ENCODE measurements around the gene TCN1.
"Not testable (repeated sequence)": the region's sequence is repeated elsewhere in the genome, so short reads cannot be mapped to it uniquely, and the experiment has no call there.

The TCN1 gene

DNA sequence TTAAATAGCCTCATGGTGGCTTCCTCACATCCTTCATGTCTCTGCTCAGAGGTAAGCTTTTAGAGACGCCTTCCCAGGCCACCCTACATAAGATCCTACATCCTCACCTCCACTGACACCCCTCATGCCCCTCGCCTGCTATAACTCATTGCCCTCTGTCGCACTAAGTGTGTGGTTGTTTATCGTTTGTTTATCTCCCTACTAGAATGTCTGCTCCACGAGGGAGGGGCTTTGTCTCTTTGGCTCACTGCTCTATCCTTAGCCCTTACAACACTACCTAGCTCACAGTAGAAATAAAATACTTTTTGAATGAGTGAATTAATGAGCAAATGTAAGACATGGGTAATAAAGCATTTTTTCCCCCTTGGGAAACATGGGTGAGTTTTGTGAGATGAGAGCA, 19.7 kb downstream of the TCN1 start:
- Mint-ChIP-seq H3K27me3 (no peaks in the 10 kb centered on the region), H3K36me3 (ENCODE audit: low read depth) (no peaks in the 10 kb centered on the region), H3K4me3 (no peak overlapping the region), H3K27ac (no peak overlapping the region), H3K9me3 (no peaks in the 10 kb centered on the region), H3K4me1 (ENCODE audit: low read depth) (no peaks in the 10 kb centered on the region)
- intact Hi-C loops (cut with micrococcal nuclease) = no loop called here

DNA sequence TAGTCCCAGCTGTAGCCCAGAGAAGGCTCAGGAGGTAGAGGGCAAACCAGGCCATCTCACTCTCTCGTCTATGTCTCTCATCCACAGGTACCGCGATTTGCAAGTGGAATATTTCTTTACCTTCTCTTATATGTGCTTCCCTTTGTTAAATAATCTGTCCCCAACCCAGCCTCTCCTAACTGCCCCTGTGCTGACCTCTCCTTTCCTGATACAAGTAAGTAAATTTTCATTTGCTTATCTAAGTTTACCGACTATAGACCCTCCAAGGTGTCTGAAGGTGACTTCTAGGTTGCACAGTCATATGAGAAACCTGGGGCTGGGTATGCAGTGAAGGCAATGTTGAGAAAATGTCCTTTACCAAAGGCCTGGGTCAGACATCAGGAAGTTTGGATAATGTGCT, 20.9 kb downstream of the TCN1 start, which contains the start of gene CBLIF:
Gene CBLIF, minus strand, starts transcription at position 101 of the 400 bp plus-strand sequence. Its CDS starts 46 bp downstream, at position 55.
- Mint-ChIP-seq H3K36me3 (ENCODE audit: low read depth) (no peaks in the 10 kb centered on the region), H3K4me3 (no peak within 1 kb of the TSS), H3K27ac (no peak within 1 kb of the TSS), H3K4me1 (ENCODE audit: low read depth) (no peaks in the 10 kb centered on the region), H3K27me3 (no peaks in the 10 kb centered on the region), H3K9me3 (no peaks in the 10 kb centered on the region)
- intact Hi-C loops (cut with micrococcal nuclease) = no loop called here

- intact Hi-C loops (cut with micrococcal nuclease) = no loop called here
- no peaks in the 10 kb centered on the region for H3K9me3 Mint-ChIP-seq
- H3K36me3 Mint-ChIP-seq (ENCODE audit: low read depth) = no peaks in the 10 kb centered on the region
- no peaks in the 10 kb centered on the region for H3K4me1 Mint-ChIP-seq (ENCODE audit: low read depth)
- no peak overlapping the region for H3K27ac Mint-ChIP-seq
- H3K27me3 Mint-ChIP-seq = no peaks in the 10 kb centered on the region
- H3K4me3 Mint-ChIP-seq = no peak overlapping the region
Measured at GRCh38 chr11:59842316-59842715, 24.0 kb downstream of the TCN1 start.

- intact Hi-C loops (cut with micrococcal nuclease) = no loop called here
- no peak overlapping the region for H3K27ac Mint-ChIP-seq
- no peaks in the 10 kb centered on the region for H3K4me1 Mint-ChIP-seq (ENCODE audit: low read depth)
- H3K36me3 Mint-ChIP-seq (ENCODE audit: low read depth) = no peaks in the 10 kb centered on the region
- H3K4me3 Mint-ChIP-seq = no peak overlapping the region
- H3K27me3 Mint-ChIP-seq = no peaks in the 10 kb centered on the region
- H3K9me3 Mint-ChIP-seq = no peaks in the 10 kb centered on the region
Measured at GRCh38 chr11:59841514-59841913, 24.8 kb downstream of the TCN1 start.

GRCh38 chr11:59839615-59840014, 26.7 kb downstream of the TCN1 start:
- no peak overlapping the region for H3K4me3 Mint-ChIP-seq

DNA sequence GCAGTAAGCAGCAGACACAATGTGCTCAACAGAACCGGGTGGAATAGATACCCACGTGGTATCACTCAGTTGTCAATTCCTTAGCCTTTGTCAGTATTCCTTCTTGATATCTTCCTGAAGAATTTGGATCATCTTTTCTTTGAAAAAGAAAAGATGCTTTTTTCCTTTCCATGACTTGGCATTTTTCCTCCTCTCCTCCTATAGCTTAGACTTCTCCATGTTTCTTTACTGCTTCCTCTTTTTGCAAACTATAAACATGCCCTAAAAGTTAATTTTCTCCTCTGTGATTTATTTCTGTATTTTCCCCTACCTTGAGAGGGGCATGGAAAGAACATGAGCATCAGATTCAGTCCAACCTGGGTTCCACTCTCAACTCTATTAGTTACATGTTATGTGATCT, 32.7 kb downstream of the TCN1 start:
- Mint-ChIP-seq H3K36me3 (ENCODE audit: low read depth) (no peaks in the 10 kb centered on the region), H3K9me3 (no peaks in the 10 kb centered on the region), H3K4me3 (no peak overlapping the region), H3K27ac (peak overlapping the region; percentile 3), H3K27me3 (no peaks in the 10 kb centered on the region), H3K4me1 (ENCODE audit: low read depth) (peaks cover 11% of the 10 kb centered on the region)
- intact Hi-C loops (cut with micrococcal nuclease) = no loop called here

More at GRCh38 chr11:59839615-59840014, 26.7 kb downstream of the TCN1 start:
- intact Hi-C loops (cut with micrococcal nuclease) = no loop called here
- Mint-ChIP-seq H3K36me3 (ENCODE audit: low read depth) (no peaks in the 10 kb centered on the region), H3K9me3 (no peaks in the 10 kb centered on the region), H3K4me1 (ENCODE audit: low read depth) (no peaks in the 10 kb centered on the region), H3K27ac (no peak overlapping the region), H3K27me3 (no peaks in the 10 kb centered on the region)

- Mint-ChIP-seq H3K4me3 (no peak overlapping the region), H3K27me3 (no peaks in the 10 kb centered on the region), H3K27ac (no peak overlapping the region), H3K36me3 (ENCODE audit: low read depth) (no peaks in the 10 kb centered on the region), H3K4me1 (ENCODE audit: low read depth) (peaks cover 10% of the 10 kb centered on the region), H3K9me3 (no peaks in the 10 kb centered on the region)
- intact Hi-C loops (cut with micrococcal nuclease) = no loop called here
Measured at GRCh38 chr11:59829358-59829757, 36.9 kb downstream of the TCN1 start.

GRCh38 chr11:59822989-59823566, 43.2 kb downstream of the TCN1 start:
- Mint-ChIP-seq H3K27ac (no peak overlapping the region), H3K4me1 (ENCODE audit: low read depth) (peaks cover 17% of the 10 kb centered on the region), H3K4me3 (no peak overlapping the region), H3K27me3 (no peaks in the 10 kb centered on the region), H3K36me3 (ENCODE audit: low read depth) (no peaks in the 10 kb centered on the region), H3K9me3 (no peaks in the 10 kb centered on the region)
- intact Hi-C loops (cut with micrococcal nuclease) = loop anchor here (1.0 to 5.0 kb wide), 3 partner anchors 96 to 419 kb away; partner anchors contain the start of gene MS4A4E

- no peaks in the 10 kb centered on the region for H3K27me3 Mint-ChIP-seq
- no peaks in the 10 kb centered on the region for H3K36me3 Mint-ChIP-seq (ENCODE audit: low read depth)
- no peaks in the 10 kb centered on the region for H3K9me3 Mint-ChIP-seq
- no peak overlapping the region for H3K27ac Mint-ChIP-seq
- intact Hi-C loops (cut with micrococcal nuclease) = no loop called here
- H3K4me1 Mint-ChIP-seq (ENCODE audit: low read depth) = peaks cover 26% of the 10 kb centered on the region
- H3K4me3 Mint-ChIP-seq = no peak overlapping the region
Measured at GRCh38 chr11:59818572-59818971, 47.7 kb downstream of the TCN1 start.

GRCh38 chr11:59816434-59816833, 49.9 kb downstream of the TCN1 start:
- H3K9me3 Mint-ChIP-seq; H3K27ac Mint-ChIP-seq; H3K36me3 Mint-ChIP-seq (ENCODE audit: low read depth); H3K4me3 Mint-ChIP-seq; H3K27me3 Mint-ChIP-seq; intact Hi-C loops (cut with micrococcal nuclease): not testable (repeated sequence)
- H3K4me1 Mint-ChIP-seq (ENCODE audit: low read depth) = peaks cover 21% of the 10 kb centered on the region

- H3K27ac Mint-ChIP-seq = no peak overlapping the region
- intact Hi-C loops (cut with micrococcal nuclease) = no loop called here
Measured at GRCh38 chr11:59815754-59816153, 50.5 kb downstream of the TCN1 start.

DNA sequence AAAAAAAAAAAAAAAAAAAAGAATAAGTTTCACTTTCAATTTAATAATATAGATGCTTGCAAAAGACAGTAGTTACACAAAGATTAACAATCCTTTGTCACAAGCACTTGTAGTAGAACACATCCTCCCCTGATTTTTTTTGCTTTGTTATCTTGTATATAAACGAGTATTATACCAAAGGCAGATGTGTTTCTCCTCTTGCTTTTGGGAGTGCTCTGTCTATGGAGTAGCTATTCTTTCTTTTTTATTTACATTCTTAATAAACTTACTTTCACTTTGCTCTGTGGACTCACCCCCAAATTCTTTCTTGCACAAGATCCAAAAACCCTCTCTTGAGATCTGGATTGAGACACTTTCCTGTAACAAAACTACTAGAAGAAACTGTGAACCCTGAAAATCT, 52.3 kb downstream of the TCN1 start:
- Mint-ChIP-seq H3K9me3 (no peaks in the 10 kb centered on the region), H3K4me3 (no peak overlapping the region), H3K4me1 (ENCODE audit: low read depth) (peaks cover 34% of the 10 kb centered on the region), H3K27me3 (no peaks in the 10 kb centered on the region), H3K27ac (no peak overlapping the region), H3K36me3 (ENCODE audit: low read depth) (no peaks in the 10 kb centered on the region)
- intact Hi-C loops (cut with micrococcal nuclease) = no loop called here

More at GRCh38 chr11:59815754-59816153, 50.5 kb downstream of the TCN1 start:
- Mint-ChIP-seq H3K4me1 (ENCODE audit: low read depth) (peaks cover 27% of the 10 kb centered on the region), H3K4me3 (no peak overlapping the region), H3K27me3 (no peaks in the 10 kb centered on the region), H3K36me3 (ENCODE audit: low read depth) (no peaks in the 10 kb centered on the region), H3K9me3 (no peaks in the 10 kb centered on the region)

- Mint-ChIP-seq H3K27me3 (no peaks in the 10 kb centered on the region), H3K27ac (peak overlapping the region; percentile 22), H3K36me3 (ENCODE audit: low read depth) (peaks cover 5% of the 10 kb centered on the region), H3K9me3 (no peaks in the 10 kb centered on the region), H3K4me3 (no peak overlapping the region), H3K4me1 (ENCODE audit: low read depth) (peaks cover 28% of the 10 kb centered on the region)
- intact Hi-C loops (cut with micrococcal nuclease) = no loop called here
Measured at GRCh38 chr11:59813364-59813763, 52.9 kb downstream of the TCN1 start.

- H3K27me3 Mint-ChIP-seq = no peaks in the 10 kb centered on the region
- peaks cover 14% of the 10 kb centered on the region for H3K36me3 Mint-ChIP-seq (ENCODE audit: low read depth)
- no peak overlapping the region for H3K4me3 Mint-ChIP-seq
- no peak overlapping the region for H3K27ac Mint-ChIP-seq
- intact Hi-C loops (cut with micrococcal nuclease) = no loop called here
- H3K9me3 Mint-ChIP-seq = no peaks in the 10 kb centered on the region
- H3K4me1 Mint-ChIP-seq (ENCODE audit: low read depth) = peaks cover 28% of the 10 kb centered on the region
Measured at GRCh38 chr11:59812220-59812619, 54.1 kb downstream of the TCN1 start.

- H3K4me3 Mint-ChIP-seq = peak overlapping the region; percentile 84
- intact Hi-C loops (cut with micrococcal nuclease) = loop anchor here (2.0 kb wide), 1 partner anchor 56 kb away; the partner anchor contains the start of gene STX3
- no peaks in the 10 kb centered on the region for H3K9me3 Mint-ChIP-seq
- peaks cover 32% of the 10 kb centered on the region for H3K4me1 Mint-ChIP-seq (ENCODE audit: low read depth)
- H3K27me3 Mint-ChIP-seq = no peaks in the 10 kb centered on the region
- peaks cover 27% of the 10 kb centered on the region for H3K36me3 Mint-ChIP-seq (ENCODE audit: low read depth)
- peak overlapping the region; percentile 93 for H3K27ac Mint-ChIP-seq
Measured at GRCh38 chr11:59810911-59811259, 55.4 kb downstream of the TCN1 start.
